NCI-H748 (cell line): ENCODE results near the gene TAF4.

Experiments used
- DNase-seq: peaks from one replicate; lab custom pipeline; 2025; ENCODE audit not compliant: unreplicated experiment; lab: John Stamatoyannopoulos, UW

The TAF4 gene

GRCh38 chr20:62045529-62046285, 20.0 kb downstream of the TAF4 start:
- no peak for DNase-seq

GRCh38 chr20:62045118-62045517, 20.6 kb downstream of the TAF4 start:
- no peak for DNase-seq

GRCh38 chr20:62044631-62045030, 21.1 kb downstream of the TAF4 start:
- DNase-seq = no peak

- no peak for DNase-seq
Measured at GRCh38 chr20:62043131-62043914, 22.4 kb downstream of the TAF4 start.

- DNase-seq = no peak
Measured at GRCh38 chr20:62042025-62042820, 23.5 kb downstream of the TAF4 start.

GRCh38 chr20:62040933-62041332, 24.7 kb downstream of the TAF4 start:
- DNase-seq = no peak

- DNase-seq = no peak
Measured at GRCh38 chr20:62040381-62040922, 25.2 kb downstream of the TAF4 start.

- DNase-seq = no peak
Measured at GRCh38 chr20:62039738-62040137, 25.9 kb downstream of the TAF4 start.

- no peak for DNase-seq
Measured at GRCh38 chr20:62032609-62033368, 32.9 kb downstream of the TAF4 start.

- no peak for DNase-seq
Measured at GRCh38 chr20:62031462-62032092, 34.1 kb downstream of the TAF4 start.

GRCh38 chr20:62030834-62031434, 34.7 kb downstream of the TAF4 start:
- DNase-seq = no peak

- DNase-seq = no peak
Measured at GRCh38 chr20:62030357-62030756, 35.3 kb downstream of the TAF4 start.

- no peak for DNase-seq
Measured at GRCh38 chr20:62029949-62030348, 35.7 kb downstream of the TAF4 start.

GRCh38 chr20:62029296-62029695, 36.4 kb downstream of the TAF4 start:
- DNase-seq = no peak

GRCh38 chr20:62028384-62028783, 37.3 kb downstream of the TAF4 start:
- no peak for DNase-seq

- DNase-seq = no peak
Measured at GRCh38 chr20:62027698-62028321, 37.9 kb downstream of the TAF4 start.

GRCh38 chr20:62027116-62027515, 38.6 kb downstream of the TAF4 start:
- no peak for DNase-seq

- no peak for DNase-seq
Measured at GRCh38 chr20:62026564-62026856, 39.2 kb downstream of the TAF4 start.

GRCh38 chr20:62025832-62026563, 39.7 kb downstream of the TAF4 start:
- DNase-seq = no peak
